GM21576 (cell line): Measurements from ENCODE around the gene HUNK.
"Not testable (repeated sequence)": the region's sequence is repeated elsewhere in the genome, so short reads cannot be mapped to it uniquely, and the experiment has no call there.

Source experiments
- ATAC-seq: cut with Tn5 transposase; IDR thresholded peaks from one replicate; pipeline ENCODE4 v1.9.1; 2021; ENCODE audit warnings: mild to moderate bottlenecking, moderate library complexity; ENCODE audit not compliant: unreplicated experiment

Gene HUNK

GRCh38 chr21:31872452-31873274 lies at the start of gene HUNK:
Gene HUNK (plus strand): TSS chr21:31873020. CDS start chr21:31873675, 655 bp downstream.
- ATAC-seq = no peak

GRCh38 chr21:31829736-31830472 lies 42.9 kb upstream of the HUNK start:
- no peak for ATAC-seq

GRCh38 chr21:31830701-31831100 lies 42.1 kb upstream of the HUNK start:
- ATAC-seq = no peak

- ATAC-seq = no peak
Observed at GRCh38 chr21:31837041-31837440, 35.8 kb upstream of the HUNK start.

GRCh38 chr21:31837618-31838390 lies 35.0 kb upstream of the HUNK start:
- ATAC-seq = no peak

- ATAC-seq = no peak
Observed at GRCh38 chr21:31838586-31839355, 34.0 kb upstream of the HUNK start.

GRCh38 chr21:31844206-31844605 lies 28.6 kb upstream of the HUNK start:
- ATAC-seq = no peak

- ATAC-seq = no peak
Observed at GRCh38 chr21:31845151-31845729, 27.6 kb upstream of the HUNK start.

- ATAC-seq = no peak
Observed at GRCh38 chr21:31846690-31847089, 26.1 kb upstream of the HUNK start.

- ATAC-seq = no peak
Observed at GRCh38 chr21:31847761-31848160, 25.1 kb upstream of the HUNK start.

GRCh38 chr21:31848326-31848985 lies 24.4 kb upstream of the HUNK start:
- no peak for ATAC-seq

- ATAC-seq = no peak
Observed at GRCh38 chr21:31850886-31851285, 21.9 kb upstream of the HUNK start.

- no peak for ATAC-seq
Observed at GRCh38 chr21:31855180-31855579, 17.6 kb upstream of the HUNK start.

GRCh38 chr21:31857096-31857495 lies 15.7 kb upstream of the HUNK start:
- no peak for ATAC-seq

- ATAC-seq = not testable (repeated sequence)
Observed at GRCh38 chr21:31857631-31858030, 15.2 kb upstream of the HUNK start.

- ATAC-seq = no peak
Observed at GRCh38 chr21:31860851-31861250, 12.0 kb upstream of the HUNK start.

- ATAC-seq = no peak
Observed at GRCh38 chr21:31862078-31862477, 10.7 kb upstream of the HUNK start.

GRCh38 chr21:31865429-31865970 lies 7.3 kb upstream of the HUNK start:
- ATAC-seq = no peak

- peak; percentile 64 for ATAC-seq
Observed at GRCh38 chr21:31866077-31866511, 6.7 kb upstream of the HUNK start.
